Psoas muscle (tissue), 8 donors: ENCODE results near the gene ANXA6. TPM values are rescaled to one million over a fixed set of nuclear protein-coding genes. Genes with fewer than 3 reads are reported as not detected.

Experiments used
- ATAC-seq, 4 donors: fragments of 200-7000 bp; cut with Tn5 transposase; one replicate each; pipeline ENCODE4 v1.9.1; 2020; ENCODE audit warnings: moderate library complexity in 3 of 4, mild to moderate bottlenecking in 2 of 4
- DNase-seq, 2 donors: peaks; one replicate each; pipeline ENCODE4 v3.0.0-alpha.2; 2020
- H3K27ac ChIP-seq: fragments of 200-600 bp; one replicate; pipeline ENCODE4 v1.8.0; 2022
- H3K27me3 ChIP-seq, 3 donors: fragments of 200-600 bp in 1 of 3; one replicate each; pipeline versions ENCODE4 v1.6.1 to v1.8.0; 2013 to 2022; ENCODE audit warnings: low read length in 2 of 3, mild to moderate bottlenecking in 2 of 3, moderate library complexity in 1 of 3; ENCODE audit not compliant: insufficient read depth in 3 of 3
- H3K36me3 ChIP-seq, 2 donors: fragments of 200-600 bp in 1 of 2; one replicate each; pipeline versions ENCODE4 v1.6.1 to v1.8.0; 2013 to 2022; ENCODE audit warnings: low read depth in 1 of 2, mild to moderate bottlenecking in 1 of 2, moderate library complexity in 1 of 2; ENCODE audit not compliant: insufficient read depth in 1 of 2
- H3K4me1 ChIP-seq: fragments of 200-600 bp; one replicate; pipeline ENCODE4 v1.8.0; 2022
- H3K4me3 ChIP-seq: fragments of 200-600 bp; one replicate; pipeline ENCODE4 v1.8.0; 2022; ENCODE audit warnings: mild to moderate bottlenecking
- H3K9me3 ChIP-seq: fragments of 200-600 bp; one replicate; pipeline ENCODE4 v1.8.0; 2022
- CTCF ChIP-seq: fragments of 200-600 bp; IDR thresholded peaks from one replicate; pipeline ENCODE4 v1.8.0; 2022; ENCODE audit warnings: antibody characterized with exemption
- WGBS, 3 donors: extraction: QIAGEN DNeasy Blood & Tissue Kit; methylation state at CpG; one replicate each; pipeline versions ENCODE4 v1.1.6 to v1.1.7; 2013; 5-methylcytosine and 5-hydroxymethylcytosine counted together
- intact Hi-C, 2 donors: fragments of 100-400 bp; cut with DNase I; formaldehyde crosslinking; loops; one replicate each; pipeline versions ENCODE4 v1.11.0 to v1.14.2; 2022
- polyA plus RNA-seq, 3 donors: library from polyadenylated mRNA; stranded (reverse); fragments of 200-250 nt; gene quantifications; one replicate each; pipeline ENCODE4 v1.2.3, GENCODE V29; 2013
- total RNA-seq, 4 donors: library from RNA; stranded (reverse); fragmentation: NEBNext Ultra II Directional in 2 of 4; extraction: Animal tissue kit (Norgen Biotek cat#: 25700) in 2 of 4; gene quantifications; one replicate each; pipeline versions ENCODE4 v1.2.1 to v1.2.4, GENCODE V29; 2021 to 2023
- donor health status: healthy with polysubstance abuse.
- donor health status: DM: no; HTN: no; CAD: no; lungs with moderate emphysema.
- donor health status: Bipolar disorder and iron deficiency.
- donor health status: healthy.
- donor health status: DM: yes; HTN: yes; CAD: no.
- donor health status: DM: no; HTN: no; CAD: no.
- donor health status: DM: no; HTN: no; CAD: no.
- donor health status: DM: yes; HTN: yes; CAD: no.

Gene ANXA6
- total and polyA plus RNA-seq, 7 donors = 81.4 to 234 (median 133) TPM

GRCh38 chr5:151106509-151106908 lies 51.1 kb downstream of the ANXA6 start:
- H3K27ac ChIP-seq = no peak overlapping the region
- DNase-seq = no peak
- peaks cover 48% of the 10 kb centered on the region for H3K4me1 ChIP-seq

GRCh38 chr5:151106043-151106442 lies 51.5 kb downstream of the ANXA6 start:
- no peaks in the 10 kb centered on the region for H3K9me3 ChIP-seq

More at GRCh38 chr5:151106509-151106908, 51.1 kb downstream of the ANXA6 start:
- no peak for ATAC-seq
- Histone ChIP-seq H3K27me3 (no peaks in the 10 kb centered on the region), H3K9me3 (no peaks in the 10 kb centered on the region), H3K36me3 (peaks cover 3 to 81% of the 10 kb centered on the region in 2 donors), H3K4me3 (no peak overlapping the region)
- intact Hi-C loops = no loop called here
- WGBS, 3 donors = 94 to 97% (median 96%) methylated on average over 2 of the region's 2 CpGs
- TF ChIP-seq CTCF = no peak

GRCh38 chr5:151105561-151105960 lies 52.0 kb downstream of the ANXA6 start:
- H3K9me3 ChIP-seq = no peaks in the 10 kb centered on the region
- peak overlapping the region; percentile 63 for H3K27ac ChIP-seq
- no peaks in the 10 kb centered on the region for H3K27me3 ChIP-seq
- peaks cover 3 to 85% of the 10 kb centered on the region in 2 donors for H3K36me3 ChIP-seq
- ATAC-seq (no peak), DNase-seq (no peak)
- H3K4me1 ChIP-seq = peaks cover 49% of the 10 kb centered on the region
- 40 to 73% (median 54%) methylated on average over 2 of the region's 2 CpGs for WGBS, 3 donors
- intact Hi-C loops = no loop called here
- no peak for TF ChIP-seq CTCF
- no peak overlapping the region for H3K4me3 ChIP-seq

More at GRCh38 chr5:151106043-151106442, 51.5 kb downstream of the ANXA6 start:
- no peak overlapping the region for H3K4me3 ChIP-seq
- intact Hi-C loops = no loop called here
- H3K27ac ChIP-seq = no peak overlapping the region
- TF ChIP-seq CTCF = no peak
- DNase-seq (no peak), ATAC-seq (no peak)
- H3K27me3 ChIP-seq = no peaks in the 10 kb centered on the region
- H3K36me3 ChIP-seq = peaks cover 3 to 82% of the 10 kb centered on the region in 2 donors
- 54 to 75% (median 59%) methylated on average over 5 of the region's 5 CpGs for WGBS, 3 donors
- H3K4me1 ChIP-seq = peaks cover 49% of the 10 kb centered on the region

- Histone ChIP-seq H3K4me3 (no peak overlapping the region), H3K36me3 (peaks cover 3 to 77% of the 10 kb centered on the region in 2 donors), H3K4me1 (peaks cover 48% of the 10 kb centered on the region), H3K27ac (peak overlapping the region; percentile 63), H3K9me3 (no peaks in the 10 kb centered on the region), H3K27me3 (no peaks in the 10 kb centered on the region)
- intact Hi-C loops = no loop called here
- DNase-seq (peak; percentile 71 to 79), ATAC-seq (peak; percentile 17 to 79 (median 74))
- TF ChIP-seq CTCF = no peak
- WGBS, 3 donors = 43 to 49% (median 46%) methylated on average over 5 of the region's 5 CpGs
Observed at GRCh38 chr5:151104795-151105194, 52.8 kb downstream of the ANXA6 start.

- peaks cover 44% of the 10 kb centered on the region for H3K4me1 ChIP-seq
- no peak overlapping the region for H3K4me3 ChIP-seq
- 69 to 94% (median 79%) methylated on average over 4 of the region's 4 CpGs for WGBS, 3 donors
- no peak for TF ChIP-seq CTCF
- no peaks in the 10 kb centered on the region for H3K27me3 ChIP-seq
- H3K36me3 ChIP-seq = peaks cover 0 to 53% of the 10 kb centered on the region in 2 donors
- DNase-seq (no peak), ATAC-seq (no peak)
- intact Hi-C loops = no loop called here
- H3K27ac ChIP-seq = peak overlapping the region; percentile 59
- H3K9me3 ChIP-seq = no peaks in the 10 kb centered on the region
Observed at GRCh38 chr5:151101746-151102145, 55.8 kb downstream of the ANXA6 start.
